Retina (tissue), 1 donor: ENCODE results near the gene REELD1.

Experiments used
- DNase-seq: peaks from one replicate; pipeline ENCODE4 v3.0.0-alpha.2; 2016

REELD1 gene

DNA sequence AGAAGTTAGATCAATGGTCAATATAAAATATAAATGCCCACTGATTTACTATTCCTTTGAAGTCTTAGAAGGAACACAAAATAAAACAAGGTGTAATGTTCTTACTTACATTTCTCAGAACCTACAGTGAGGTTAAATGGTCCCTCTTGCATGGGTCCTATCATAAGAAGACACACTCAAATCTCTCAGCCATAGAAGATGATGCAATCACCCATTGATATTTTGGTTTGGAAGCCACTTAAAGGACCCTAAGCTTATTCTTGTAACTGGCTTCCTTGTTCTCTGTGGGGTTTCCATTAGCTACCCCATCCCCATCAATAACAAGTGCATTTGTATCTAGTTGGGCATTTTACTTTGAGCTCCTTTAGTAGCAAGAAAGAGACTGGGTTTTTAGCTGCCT, 15.1 kb downstream of the REELD1 start:
- no peak for DNase-seq

DNA sequence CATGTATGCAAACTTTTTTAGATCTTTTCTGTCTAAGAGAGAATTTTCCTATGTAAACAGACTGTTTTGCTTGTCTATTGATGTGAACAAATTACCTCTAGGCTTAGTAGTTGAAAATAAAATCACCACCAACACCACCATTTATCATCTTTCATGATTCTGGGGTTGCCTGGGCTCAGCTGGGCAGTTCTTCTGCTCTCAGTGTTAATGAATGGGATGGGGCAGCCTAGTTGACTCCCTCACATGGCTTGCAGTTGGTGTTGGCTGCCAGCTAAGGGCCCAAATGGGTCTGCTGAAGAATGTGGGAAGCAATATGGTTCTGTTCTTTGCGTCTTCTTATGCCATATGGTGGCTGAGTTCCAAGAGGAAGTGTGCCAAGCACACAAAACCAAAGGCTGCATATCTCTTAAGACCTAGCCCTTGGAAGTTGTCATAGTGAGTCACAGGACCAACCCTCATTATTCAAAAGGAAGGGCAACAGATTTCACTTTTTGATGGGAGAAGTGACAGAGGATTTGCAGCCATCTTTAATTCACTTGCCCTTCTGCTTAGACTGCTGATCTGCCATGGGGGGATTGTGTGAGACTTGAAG, 17.9 kb downstream of the REELD1 start:
- no peak for DNase-seq

DNA sequence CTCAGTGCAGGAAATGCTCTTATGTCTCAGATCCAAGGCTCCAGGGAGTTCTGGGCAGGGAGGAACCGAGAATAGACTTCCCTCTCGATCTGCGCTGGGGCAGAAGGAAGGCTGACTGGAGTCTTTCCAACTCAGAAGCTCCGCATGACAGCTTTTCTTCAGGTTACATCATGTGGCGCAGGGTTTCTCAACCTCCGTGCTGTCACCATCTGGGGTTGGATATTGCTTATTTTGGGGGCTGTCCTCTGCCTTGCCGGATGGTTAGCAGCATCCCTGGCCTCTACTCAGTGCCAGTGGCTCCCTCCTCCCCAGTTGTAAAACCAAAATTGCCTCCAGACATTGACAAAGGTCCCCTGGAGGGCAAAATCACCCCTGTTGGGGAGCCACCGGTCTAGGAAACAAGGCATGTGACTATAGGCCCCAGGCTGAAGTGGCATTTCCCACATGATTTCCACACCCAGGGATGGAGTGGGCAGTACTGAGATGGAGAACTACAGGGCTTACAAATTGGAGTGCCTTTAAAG, 21.4 kb downstream of the REELD1 start:
- no peak for DNase-seq

DNA sequence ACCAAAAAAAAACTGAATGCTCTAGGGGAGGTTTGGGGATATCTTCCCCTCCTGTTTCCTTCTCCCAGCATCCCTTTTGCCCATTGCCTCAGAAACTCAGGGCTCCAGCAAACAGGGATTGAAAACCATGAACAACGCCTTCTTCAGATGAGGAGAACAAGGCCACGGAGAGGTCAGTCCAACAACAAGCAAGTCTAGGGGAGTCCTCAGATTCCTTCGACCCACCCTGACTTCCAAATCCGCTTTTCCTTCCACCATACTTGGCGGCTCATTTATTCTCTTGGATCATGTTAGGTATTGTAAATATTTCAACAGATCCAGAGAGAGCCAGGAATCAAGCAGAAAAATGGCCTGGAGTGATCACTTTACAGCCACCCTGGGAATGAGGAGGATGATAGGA, 21.9 kb downstream of the REELD1 start:
- no peak for DNase-seq

DNA sequence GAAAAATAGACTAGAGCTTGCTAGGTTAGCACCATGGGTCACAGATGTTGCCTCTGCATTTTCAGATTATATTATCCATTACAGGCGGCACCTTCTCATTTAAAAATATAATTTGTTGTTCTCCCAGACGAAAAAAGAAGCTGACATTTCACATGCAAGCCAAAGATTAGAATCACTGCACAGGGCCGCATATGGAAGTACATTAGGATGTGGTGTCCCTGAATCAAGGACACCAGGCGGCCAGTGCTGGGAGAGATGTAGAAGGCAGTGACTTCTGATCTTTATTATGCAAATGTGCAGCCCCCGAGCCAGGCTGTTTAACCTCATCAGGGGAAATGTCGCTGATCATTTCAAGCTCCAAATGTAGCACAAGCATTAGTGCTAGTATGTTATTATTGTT, 22.8 kb downstream of the REELD1 start:
- no peak for DNase-seq

- no peak for DNase-seq
Observed at GRCh38 chr4:146238107-146238506, 23.8 kb downstream of the REELD1 start.

DNA sequence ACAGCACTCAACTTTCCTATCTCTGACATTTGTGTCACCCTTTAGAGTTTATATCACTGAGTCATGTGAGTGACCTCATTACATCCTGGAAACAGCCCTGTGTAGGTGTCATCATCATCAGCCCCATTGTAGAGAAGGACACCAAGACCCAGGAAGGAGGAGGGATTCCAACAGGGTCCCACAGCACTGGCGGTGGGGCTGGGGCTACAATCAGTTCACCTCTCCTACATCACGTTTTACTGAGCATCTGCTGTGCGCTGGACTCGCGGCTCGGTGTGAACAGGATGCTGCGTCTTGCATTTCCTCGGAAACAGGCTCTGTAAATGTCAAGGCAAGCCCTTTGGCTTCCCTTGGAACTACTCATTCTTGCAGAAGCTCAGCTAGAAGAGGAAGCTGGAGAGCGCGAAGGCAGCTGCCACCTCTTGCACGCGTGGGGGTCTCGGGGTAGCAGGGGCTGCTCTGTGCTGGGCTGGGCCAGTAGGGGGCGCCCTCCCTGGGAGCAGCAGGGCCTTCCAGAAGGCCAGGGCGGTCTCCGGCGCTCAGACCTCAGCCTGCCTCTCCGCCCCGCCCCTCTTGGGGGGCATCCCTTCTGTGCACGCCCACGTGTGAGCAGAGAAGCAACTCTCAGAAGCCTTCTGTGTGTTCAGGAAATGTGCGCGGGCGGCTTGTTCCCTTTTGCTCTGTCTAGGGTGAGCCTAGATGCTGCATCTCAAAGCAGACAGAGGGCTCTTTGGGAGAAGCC, 29.0 kb downstream of the REELD1 start:
- no peak for DNase-seq

DNA sequence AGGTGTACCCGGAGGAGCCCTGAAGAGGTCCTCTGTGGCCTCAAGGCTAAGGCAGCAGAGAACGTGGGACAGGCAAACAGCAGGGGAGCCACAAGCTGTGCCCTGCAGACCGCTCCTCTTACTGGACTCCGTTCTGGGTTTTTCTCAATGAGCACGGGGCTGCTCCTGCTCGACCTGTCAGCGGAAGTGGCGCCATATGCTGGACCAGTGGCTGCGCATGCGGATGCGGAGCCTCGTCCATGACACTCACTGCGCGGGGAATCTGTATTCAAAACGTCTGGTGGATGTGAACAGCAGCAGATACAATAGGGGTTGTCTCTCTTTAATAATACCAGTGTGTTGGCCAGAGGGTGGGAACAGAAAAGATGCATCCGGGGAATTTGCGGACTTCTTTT, 29.5 kb downstream of the REELD1 start:
- DNase-seq = no peak

- DNase-seq = no peak
Observed at GRCh38 chr4:146244496-146244895, 30.2 kb downstream of the REELD1 start.

DNA sequence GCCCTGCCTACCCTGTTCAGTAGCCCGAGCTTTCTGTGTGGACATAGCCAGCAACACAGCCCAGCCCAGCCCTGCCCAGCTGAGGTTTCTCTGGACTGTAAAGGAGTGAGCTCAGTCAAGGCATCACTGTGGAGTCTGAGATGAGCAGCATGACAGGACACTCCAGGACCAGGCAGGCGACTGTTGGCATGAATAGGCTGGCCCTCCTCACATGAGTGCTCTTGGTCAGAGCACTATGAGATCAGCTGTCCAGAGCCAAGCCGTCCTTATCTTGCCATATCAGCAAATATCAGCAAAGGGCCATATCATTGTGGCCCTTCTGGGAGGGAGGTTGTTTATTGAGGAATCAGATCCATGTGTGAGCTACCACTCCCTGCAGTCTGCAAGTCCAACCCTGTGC, 30.9 kb downstream of the REELD1 start:
- DNase-seq = no peak

DNA sequence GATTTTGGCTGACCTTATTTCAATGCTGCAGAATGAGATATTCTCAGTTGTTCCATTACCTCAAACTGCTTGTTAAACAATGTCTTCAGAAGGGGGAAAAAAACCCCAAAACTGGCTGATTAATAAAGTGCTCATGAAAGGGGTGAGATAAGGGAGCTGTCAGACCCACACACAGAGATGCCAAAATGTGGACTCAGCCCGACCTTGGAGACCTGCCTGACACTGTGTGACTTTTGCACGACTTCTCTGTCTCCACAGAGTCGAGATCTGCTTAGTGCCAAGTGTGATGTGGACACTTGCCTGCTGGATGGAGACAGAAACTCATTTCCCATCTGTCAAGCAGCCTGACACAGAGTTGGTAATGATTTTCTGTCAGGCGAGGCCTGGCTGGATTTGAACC, 31.5 kb downstream of the REELD1 start:
- DNase-seq = no peak

- no peak for DNase-seq
Observed at GRCh38 chr4:146246381-146246780, 32.0 kb downstream of the REELD1 start.

- DNase-seq = no peak
Observed at GRCh38 chr4:146247356-146247755, 33.0 kb downstream of the REELD1 start.

- DNase-seq = no peak
Observed at GRCh38 chr4:146252969-146253611, 38.8 kb downstream of the REELD1 start.

DNA sequence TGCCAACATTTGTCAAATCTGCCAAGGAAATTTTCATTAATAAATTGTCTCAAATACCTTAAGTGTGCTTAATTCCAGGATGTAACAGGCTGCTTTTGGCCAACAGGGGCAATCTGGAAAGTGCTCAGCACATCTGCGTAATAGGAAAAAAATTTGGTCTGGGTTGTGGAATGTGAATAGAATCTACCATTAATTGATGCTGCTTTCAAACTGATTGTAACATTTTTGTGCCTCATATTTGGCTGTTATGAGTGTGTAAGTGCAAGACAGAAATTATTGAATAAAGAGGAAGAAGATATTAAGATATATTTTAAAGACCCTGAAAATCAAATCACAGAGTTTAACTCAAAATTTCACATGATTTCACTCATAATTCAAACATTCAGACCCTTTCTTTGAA, 41.1 kb downstream of the REELD1 start:
- no peak for DNase-seq

GRCh38 chr4:146255874-146256273, 41.5 kb downstream of the REELD1 start:
- DNase-seq = no peak

GRCh38 chr4:146256328-146256727, 42.0 kb downstream of the REELD1 start:
- no peak for DNase-seq

GRCh38 chr4:146257511-146257910, 43.2 kb downstream of the REELD1 start:
- no peak for DNase-seq

DNA sequence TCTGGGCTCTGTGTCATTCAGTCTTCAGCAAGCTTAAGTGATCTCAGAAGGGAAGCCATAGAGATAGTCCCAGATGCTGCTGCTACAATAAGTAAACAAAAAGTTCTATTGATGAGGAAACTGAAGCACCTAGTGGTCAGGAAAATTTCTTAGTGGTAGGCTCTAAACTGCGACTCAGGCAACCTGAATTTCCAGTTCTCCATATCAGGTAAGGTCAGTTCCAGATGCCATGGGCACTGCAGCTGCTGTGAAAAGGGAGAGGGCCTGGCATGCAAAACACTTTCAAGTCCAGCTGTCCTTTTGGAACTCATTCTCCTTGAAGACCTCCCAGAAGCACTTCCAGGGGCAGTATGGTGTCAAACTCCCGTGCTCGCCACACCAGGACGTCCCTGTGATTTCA, 46.2 kb downstream of the REELD1 start:
- DNase-seq = no peak

- DNase-seq = no peak
Observed at GRCh38 chr4:146261041-146261440, 46.7 kb downstream of the REELD1 start.

DNA sequence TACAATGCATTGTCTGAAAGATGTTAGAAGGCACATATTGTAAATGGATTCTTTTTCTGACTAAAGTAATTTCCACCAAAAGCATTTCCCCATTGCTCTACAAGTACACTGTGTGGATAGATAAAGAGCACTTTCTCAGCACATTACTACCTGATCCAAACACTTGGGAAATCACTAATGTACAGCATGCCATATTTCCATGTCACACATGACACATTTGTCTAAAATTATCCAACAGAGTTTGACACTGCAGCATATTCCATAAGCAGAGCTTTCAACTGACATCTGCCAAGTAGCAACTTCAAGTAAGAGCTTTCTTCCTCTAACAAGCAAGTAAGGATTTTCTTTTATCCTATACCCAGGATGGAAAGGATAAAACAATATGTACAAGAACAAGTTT, 49.5 kb downstream of the REELD1 start:
- no peak for DNase-seq

GRCh38 chr4:146265950-146266490, 51.7 kb downstream of the REELD1 start:
- DNase-seq = no peak

DNA sequence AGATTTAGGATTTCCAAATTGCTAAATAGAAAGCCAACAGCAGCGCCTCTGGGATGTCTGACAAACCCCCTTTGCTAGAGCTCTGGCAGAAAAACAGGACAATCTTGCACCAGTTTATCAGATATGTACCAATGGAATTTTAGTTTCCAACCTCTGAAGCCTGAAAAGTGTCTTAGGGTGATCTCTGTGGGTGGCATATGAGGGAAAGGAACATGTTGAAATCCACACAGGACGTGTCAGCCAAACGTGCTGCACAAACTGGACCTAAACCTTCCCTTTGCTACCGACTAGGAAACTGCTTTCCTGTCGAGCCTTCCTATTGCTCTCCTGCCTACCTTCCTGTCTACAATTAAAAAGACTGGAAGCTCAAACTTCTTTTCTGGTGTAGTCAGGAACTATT, 53.5 kb downstream of the REELD1 start:
- no peak for DNase-seq

- DNase-seq = no peak
Observed at GRCh38 chr4:146269228-146269653, 54.9 kb downstream of the REELD1 start.
